H1 (cell line): ENCODE measurements around the gene SVIL. TPM values are rescaled to one million over a fixed set of nuclear protein-coding genes. Genes with fewer than 3 reads are reported as not detected.

Experiments used
- CBX8 ChIP-seq: fragments of 300-800, 300-1000 bp; sonication (generic); IDR thresholded peaks from 2 replicates; pipeline ENCODE4 v1.7.1; 2016; ENCODE audit warnings: low read depth, low read length, borderline replicate concordance
- PHF8 ChIP-seq: fragments of 200-600 bp; sonication (generic); conservative IDR thresholded peaks from 2 replicates; pipeline ENCODE4 v1.7.1; 2012; ENCODE audit warnings: low read depth, mild to moderate bottlenecking, inconsistent platforms, low read length, moderate library complexity
- SUZ12 ChIP-seq: fragments of 200-600 bp; sonication (generic); IDR thresholded peaks from 2 replicates; pipeline ENCODE4 v1.6.1; 2012; ENCODE audit warnings: mild to moderate bottlenecking, inconsistent platforms, low read length, moderate library complexity, mixed read lengths
- ZNF274 ChIP-seq: IDR thresholded peaks from 2 replicates; pipeline ENCODE4 v1.7.0; 2012; ENCODE audit warnings: low read length, borderline replicate concordance; ENCODE audit errors: extremely low read depth
- polyA plus RNA-seq, 7 experiments: library from polyadenylated mRNA; depleted of rRNA in 3 of 7; stranded (reverse) in 5 of 7; unstranded in 2 of 7; fragments of >200 nt in 5 of 7; fragments of 200-250 nt in 2 of 7; gene quantifications; 1 replicate in 5 of 7; 2 replicates in 1 of 7; 4 replicates in 1 of 7; pipeline versions ENCODE4 v1.2.1 to v1.2.3, GENCODE V29; 2011 to 2013; ENCODE audit warnings: missing spikeins in 2 of 7, mixed read lengths in 2 of 7
- total RNA-seq: library from RNA; stranded (reverse); fragmentation: NEBNext Ultra II Directional; extraction: Animal tissue kit (Norgen Biotek cat#: 25700); gene quantifications from 2 replicates; pipeline ENCODE4 v1.2.1, GENCODE V29; 2021
- TF ChIP-seq, protein P1 (sequence below): IDR thresholded peaks from 2 replicates; pipeline ENCODE4 v1.6.1; 2012; ENCODE audit warnings: low read length, inconsistent platforms
- TF ChIP-seq, protein P2 (sequence below): fragments of 300-600 bp; sonication (generic); IDR thresholded peaks from 2 replicates; pipeline ENCODE4 v1.7.1; 2012; ENCODE audit warnings: low read length, moderate library complexity, mild to moderate bottlenecking, inconsistent platforms; ENCODE audit not compliant: insufficient replicate concordance
- TF ChIP-seq, protein P3 (sequence below): IDR thresholded peaks from 2 replicates; pipeline ENCODE4 v1.6.1; 2012; ENCODE audit warnings: inconsistent platforms

The SVIL gene
- total and polyA plus RNA-seq, 2 of the 8 experiments (the other 6 are each of a cell fraction or from before 2014, with no cell fraction given): 4.7 to 15.4 TPM

DNA sequence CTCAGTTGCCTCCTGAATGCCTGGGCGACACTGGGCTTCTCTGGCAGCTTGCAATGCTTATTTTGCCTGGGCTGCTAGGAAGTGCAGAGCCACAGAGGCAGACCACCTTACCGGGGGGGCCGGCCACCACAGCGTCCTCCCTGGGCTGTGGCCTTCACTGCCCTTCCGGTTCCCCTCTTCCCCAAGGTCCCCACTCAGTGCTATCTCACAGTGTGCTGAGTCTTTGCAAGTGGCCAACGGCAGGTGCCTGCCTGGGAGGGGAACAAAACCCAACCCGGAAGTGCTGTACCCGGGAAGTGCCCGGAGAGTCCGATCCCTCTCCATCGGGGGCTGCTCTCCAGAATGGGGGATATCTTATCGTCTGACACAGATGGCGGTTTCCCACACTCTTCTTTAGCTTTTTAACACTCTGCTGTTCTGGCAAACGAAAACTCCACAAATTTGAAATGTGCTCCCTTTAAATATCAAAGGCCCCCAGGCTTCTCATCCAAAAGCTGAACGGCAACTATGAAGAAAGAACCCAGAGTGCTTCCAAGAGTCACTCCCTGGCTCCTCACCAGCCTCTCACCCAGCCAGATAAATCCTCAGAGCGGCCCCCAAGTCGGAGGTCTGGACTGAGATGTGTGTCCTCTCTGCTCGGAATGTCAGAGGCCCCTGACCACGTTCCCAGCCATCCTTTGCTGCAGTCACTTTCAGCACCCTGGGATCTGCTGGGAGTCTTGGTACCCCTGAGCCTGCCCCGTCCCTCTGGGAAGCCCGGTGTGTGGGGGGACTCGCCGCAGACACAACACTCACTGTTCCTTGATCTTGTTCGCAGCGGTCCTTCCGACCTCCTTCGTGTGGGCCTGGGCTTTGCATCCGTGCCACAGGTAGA is 165.1 kb downstream of the SVIL start (continued):
- TF ChIP-seq, protein P1, sequence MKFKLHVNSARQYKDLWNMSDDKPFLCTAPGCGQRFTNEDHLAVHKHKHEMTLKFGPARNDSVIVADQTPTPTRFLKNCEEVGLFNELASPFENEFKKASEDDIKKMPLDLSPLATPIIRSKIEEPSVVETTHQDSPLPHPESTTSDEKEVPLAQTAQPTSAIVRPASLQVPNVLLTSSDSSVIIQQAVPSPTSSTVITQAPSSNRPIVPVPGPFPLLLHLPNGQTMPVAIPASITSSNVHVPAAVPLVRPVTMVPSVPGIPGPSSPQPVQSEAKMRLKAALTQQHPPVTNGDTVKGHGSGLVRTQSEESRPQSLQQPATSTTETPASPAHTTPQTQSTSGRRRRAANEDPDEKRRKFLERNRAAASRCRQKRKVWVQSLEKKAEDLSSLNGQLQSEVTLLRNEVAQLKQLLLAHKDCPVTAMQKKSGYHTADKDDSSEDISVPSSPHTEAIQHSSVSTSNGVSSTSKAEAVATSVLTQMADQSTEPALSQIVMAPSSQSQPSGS: no peak
- TF ChIP-seq, protein P2, sequence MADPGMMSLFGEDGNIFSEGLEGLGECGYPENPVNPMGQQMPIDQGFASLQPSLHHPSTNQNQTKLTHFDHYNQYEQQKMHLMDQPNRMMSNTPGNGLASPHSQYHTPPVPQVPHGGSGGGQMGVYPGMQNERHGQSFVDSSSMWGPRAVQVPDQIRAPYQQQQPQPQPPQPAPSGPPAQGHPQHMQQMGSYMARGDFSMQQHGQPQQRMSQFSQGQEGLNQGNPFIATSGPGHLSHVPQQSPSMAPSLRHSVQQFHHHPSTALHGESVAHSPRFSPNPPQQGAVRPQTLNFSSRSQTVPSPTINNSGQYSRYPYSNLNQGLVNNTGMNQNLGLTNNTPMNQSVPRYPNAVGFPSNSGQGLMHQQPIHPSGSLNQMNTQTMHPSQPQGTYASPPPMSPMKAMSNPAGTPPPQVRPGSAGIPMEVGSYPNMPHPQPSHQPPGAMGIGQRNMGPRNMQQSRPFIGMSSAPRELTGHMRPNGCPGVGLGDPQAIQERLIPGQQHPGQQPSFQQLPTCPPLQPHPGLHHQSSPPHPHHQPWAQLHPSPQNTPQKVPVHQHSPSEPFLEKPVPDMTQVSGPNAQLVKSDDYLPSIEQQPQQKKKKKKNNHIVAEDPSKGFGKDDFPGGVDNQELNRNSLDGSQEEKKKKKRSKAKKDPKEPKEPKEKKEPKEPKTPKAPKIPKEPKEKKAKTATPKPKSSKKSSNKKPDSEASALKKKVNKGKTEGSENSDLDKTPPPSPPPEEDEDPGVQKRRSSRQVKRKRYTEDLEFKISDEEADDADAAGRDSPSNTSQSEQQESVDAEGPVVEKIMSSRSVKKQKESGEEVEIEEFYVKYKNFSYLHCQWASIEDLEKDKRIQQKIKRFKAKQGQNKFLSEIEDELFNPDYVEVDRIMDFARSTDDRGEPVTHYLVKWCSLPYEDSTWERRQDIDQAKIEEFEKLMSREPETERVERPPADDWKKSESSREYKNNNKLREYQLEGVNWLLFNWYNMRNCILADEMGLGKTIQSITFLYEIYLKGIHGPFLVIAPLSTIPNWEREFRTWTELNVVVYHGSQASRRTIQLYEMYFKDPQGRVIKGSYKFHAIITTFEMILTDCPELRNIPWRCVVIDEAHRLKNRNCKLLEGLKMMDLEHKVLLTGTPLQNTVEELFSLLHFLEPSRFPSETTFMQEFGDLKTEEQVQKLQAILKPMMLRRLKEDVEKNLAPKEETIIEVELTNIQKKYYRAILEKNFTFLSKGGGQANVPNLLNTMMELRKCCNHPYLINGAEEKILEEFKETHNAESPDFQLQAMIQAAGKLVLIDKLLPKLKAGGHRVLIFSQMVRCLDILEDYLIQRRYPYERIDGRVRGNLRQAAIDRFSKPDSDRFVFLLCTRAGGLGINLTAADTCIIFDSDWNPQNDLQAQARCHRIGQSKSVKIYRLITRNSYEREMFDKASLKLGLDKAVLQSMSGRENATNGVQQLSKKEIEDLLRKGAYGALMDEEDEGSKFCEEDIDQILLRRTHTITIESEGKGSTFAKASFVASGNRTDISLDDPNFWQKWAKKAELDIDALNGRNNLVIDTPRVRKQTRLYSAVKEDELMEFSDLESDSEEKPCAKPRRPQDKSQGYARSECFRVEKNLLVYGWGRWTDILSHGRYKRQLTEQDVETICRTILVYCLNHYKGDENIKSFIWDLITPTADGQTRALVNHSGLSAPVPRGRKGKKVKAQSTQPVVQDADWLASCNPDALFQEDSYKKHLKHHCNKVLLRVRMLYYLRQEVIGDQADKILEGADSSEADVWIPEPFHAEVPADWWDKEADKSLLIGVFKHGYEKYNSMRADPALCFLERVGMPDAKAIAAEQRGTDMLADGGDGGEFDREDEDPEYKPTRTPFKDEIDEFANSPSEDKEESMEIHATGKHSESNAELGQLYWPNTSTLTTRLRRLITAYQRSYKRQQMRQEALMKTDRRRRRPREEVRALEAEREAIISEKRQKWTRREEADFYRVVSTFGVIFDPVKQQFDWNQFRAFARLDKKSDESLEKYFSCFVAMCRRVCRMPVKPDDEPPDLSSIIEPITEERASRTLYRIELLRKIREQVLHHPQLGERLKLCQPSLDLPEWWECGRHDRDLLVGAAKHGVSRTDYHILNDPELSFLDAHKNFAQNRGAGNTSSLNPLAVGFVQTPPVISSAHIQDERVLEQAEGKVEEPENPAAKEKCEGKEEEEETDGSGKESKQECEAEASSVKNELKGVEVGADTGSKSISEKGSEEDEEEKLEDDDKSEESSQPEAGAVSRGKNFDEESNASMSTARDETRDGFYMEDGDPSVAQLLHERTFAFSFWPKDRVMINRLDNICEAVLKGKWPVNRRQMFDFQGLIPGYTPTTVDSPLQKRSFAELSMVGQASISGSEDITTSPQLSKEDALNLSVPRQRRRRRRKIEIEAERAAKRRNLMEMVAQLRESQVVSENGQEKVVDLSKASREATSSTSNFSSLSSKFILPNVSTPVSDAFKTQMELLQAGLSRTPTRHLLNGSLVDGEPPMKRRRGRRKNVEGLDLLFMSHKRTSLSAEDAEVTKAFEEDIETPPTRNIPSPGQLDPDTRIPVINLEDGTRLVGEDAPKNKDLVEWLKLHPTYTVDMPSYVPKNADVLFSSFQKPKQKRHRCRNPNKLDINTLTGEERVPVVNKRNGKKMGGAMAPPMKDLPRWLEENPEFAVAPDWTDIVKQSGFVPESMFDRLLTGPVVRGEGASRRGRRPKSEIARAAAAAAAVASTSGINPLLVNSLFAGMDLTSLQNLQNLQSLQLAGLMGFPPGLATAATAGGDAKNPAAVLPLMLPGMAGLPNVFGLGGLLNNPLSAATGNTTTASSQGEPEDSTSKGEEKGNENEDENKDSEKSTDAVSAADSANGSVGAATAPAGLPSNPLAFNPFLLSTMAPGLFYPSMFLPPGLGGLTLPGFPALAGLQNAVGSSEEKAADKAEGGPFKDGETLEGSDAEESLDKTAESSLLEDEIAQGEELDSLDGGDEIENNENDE: no peak
- TF ChIP-seq ZNF274 (no peak), CBX8 (no peak), SUZ12 (no peak), PHF8 (no peak)
- TF ChIP-seq, protein P3, sequence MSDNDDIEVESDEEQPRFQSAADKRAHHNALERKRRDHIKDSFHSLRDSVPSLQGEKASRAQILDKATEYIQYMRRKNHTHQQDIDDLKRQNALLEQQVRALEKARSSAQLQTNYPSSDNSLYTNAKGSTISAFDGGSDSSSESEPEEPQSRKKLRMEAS: no peak
